ENCODE results near the gene PARP9.

PARP9 gene

DNA sequence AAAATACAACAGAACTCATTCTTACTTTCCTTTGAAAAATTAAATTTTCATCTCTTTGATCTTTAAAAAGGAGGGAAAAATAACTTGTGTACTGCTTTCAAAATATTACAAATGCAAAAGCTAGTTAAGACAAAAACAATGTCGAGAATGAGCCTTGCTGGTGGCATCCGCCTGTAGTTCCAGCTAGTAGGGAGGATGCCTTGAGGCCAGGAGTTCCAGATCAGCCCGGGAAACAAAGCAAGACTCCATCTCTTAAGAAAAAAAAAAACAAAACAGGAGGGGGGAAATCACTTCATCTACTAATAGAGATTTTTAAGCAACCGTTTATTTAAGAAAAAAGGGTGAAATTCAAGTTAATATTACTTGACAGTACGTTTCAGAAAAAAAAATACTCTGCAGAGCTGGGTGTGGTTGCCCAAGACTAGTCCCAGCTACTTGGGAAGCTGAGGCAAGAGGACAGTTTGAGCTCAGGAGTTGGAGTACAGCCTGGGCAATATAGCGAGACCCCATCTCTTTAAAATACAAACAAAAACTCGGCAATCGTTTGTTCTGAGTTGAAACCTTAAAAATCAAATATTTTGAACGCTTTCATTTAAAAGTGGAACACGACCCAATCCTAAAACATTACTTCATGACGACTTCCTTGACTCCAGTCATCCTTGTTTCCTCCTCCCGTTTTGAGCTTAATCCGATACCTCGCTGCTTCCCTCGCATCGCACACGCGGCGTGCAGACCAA lies 50.5 kb downstream of the PARP9 start:
- no peak for TF ChIP-seq TAF1 (IDR thresholded peaks at IDR 0.05; ENCODE audit: borderline replicate concordance, insufficient read depth, low read length)
- no peak for TF ChIP-seq FOXP2 (optimal IDR thresholded peaks at IDR 0.05; ENCODE audit: borderline replicate concordance, extremely low read depth, extremely low read length, insufficient read depth)
- no peak for TF ChIP-seq POLR2AphosphoS5 (IDR thresholded peaks at IDR 0.05; ENCODE audit: low read depth, low read length)
- TF ChIP-seq SIN3A (IDR thresholded peaks at IDR 0.05; ENCODE audit: borderline replicate concordance, insufficient read depth, low read length), result peak; percentile 77; the same call in 1 of the 2 replicates
- no peak for TF ChIP-seq REST (IDR thresholded peaks at IDR 0.05; ENCODE audit: insufficient read depth in 1 of 2, low read depth in 2 of 2, low read length in 2 of 2)

DNA sequence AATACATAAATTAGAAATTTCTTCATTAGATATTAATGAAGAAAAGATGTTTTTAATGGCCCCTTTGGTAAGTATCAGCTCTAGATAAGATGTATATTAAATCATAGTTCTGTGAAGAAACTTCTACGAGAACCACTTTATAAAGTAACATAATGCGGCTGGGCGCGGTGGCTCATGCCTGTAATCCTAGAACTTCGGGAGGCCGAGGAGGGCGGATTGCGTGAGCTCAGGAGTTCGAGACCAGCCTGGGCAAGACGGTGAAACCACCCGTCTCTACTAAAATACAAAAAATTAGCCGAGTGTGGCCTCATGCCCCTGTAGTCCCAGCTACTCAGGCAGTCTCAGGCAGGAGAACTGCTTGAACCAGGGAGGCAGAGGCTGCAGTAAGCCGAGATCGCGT lies 51.8 kb downstream of the PARP9 start:
- TF ChIP-seq FOXP2 (optimal IDR thresholded peaks at IDR 0.05; ENCODE audit: borderline replicate concordance, extremely low read depth, extremely low read length, insufficient read depth), result no peak
- TF ChIP-seq SIN3A (IDR thresholded peaks at IDR 0.05; ENCODE audit: borderline replicate concordance, insufficient read depth, low read length), result no peak
- TF ChIP-seq REST (IDR thresholded peaks at IDR 0.05; ENCODE audit: insufficient read depth in 1 of 2, low read depth in 2 of 2, low read length in 2 of 2), result no peak
- TF ChIP-seq POLR2AphosphoS5 (IDR thresholded peaks at IDR 0.05; ENCODE audit: low read depth, low read length), result no peak
- no peak for TF ChIP-seq TAF1 (IDR thresholded peaks at IDR 0.05; ENCODE audit: borderline replicate concordance, insufficient read depth, low read length)

GRCh38 chr3:122510878-122511535 lies 53.1 kb downstream of the PARP9 start:
- TF ChIP-seq POLR2AphosphoS5 (IDR thresholded peaks at IDR 0.05; ENCODE audit: low read depth, low read length) (no peak), TAF1 (IDR thresholded peaks at IDR 0.05; ENCODE audit: borderline replicate concordance, insufficient read depth, low read length) (no peak), REST (IDR thresholded peaks at IDR 0.05; ENCODE audit: insufficient read depth in 1 of 2, low read depth in 2 of 2, low read length in 2 of 2) (no peak), FOXP2 (optimal IDR thresholded peaks at IDR 0.05; ENCODE audit: borderline replicate concordance, extremely low read depth, extremely low read length, insufficient read depth) (no peak), SIN3A (IDR thresholded peaks at IDR 0.05; ENCODE audit: borderline replicate concordance, insufficient read depth, low read length) (no peak)

- TF ChIP-seq FOXP2 (optimal IDR thresholded peaks at IDR 0.05; ENCODE audit: borderline replicate concordance, extremely low read depth, extremely low read length, insufficient read depth), result no peak
- TF ChIP-seq REST (IDR thresholded peaks at IDR 0.05; ENCODE audit: insufficient read depth in 1 of 2, low read depth in 2 of 2, low read length in 2 of 2), result no peak
- TF ChIP-seq POLR2AphosphoS5 (IDR thresholded peaks at IDR 0.05; ENCODE audit: low read depth, low read length), result no peak
- TF ChIP-seq SIN3A (IDR thresholded peaks at IDR 0.05; ENCODE audit: borderline replicate concordance, insufficient read depth, low read length), result no peak
- TF ChIP-seq TAF1 (IDR thresholded peaks at IDR 0.05; ENCODE audit: borderline replicate concordance, insufficient read depth, low read length), result no peak
These were observed 55.8 kb downstream of the PARP9 start for GRCh38 chr3:122508135-122508914.
